Measurements from ENCODE around the gene IL2RA.

Gene IL2RA

GRCh38 chr10:6069081-6069931, 7.1 kb upstream of the IL2RA start:
- Histone ChIP-seq H3K36me3 (no peaks in the 10 kb centered on the region), H3K9me3 (ENCODE audit: severe bottlenecking) (no peaks in the 10 kb centered on the region), H3K27me3 (ENCODE audit: insufficient read depth, low read depth, severe bottlenecking) (peaks cover 18% of the 10 kb centered on the region), H3K4me3 (ENCODE audit: low read depth, low read length) (no peak overlapping the region), H3K27ac (no peak overlapping the region)
- TF ChIP-seq, protein P1, sequence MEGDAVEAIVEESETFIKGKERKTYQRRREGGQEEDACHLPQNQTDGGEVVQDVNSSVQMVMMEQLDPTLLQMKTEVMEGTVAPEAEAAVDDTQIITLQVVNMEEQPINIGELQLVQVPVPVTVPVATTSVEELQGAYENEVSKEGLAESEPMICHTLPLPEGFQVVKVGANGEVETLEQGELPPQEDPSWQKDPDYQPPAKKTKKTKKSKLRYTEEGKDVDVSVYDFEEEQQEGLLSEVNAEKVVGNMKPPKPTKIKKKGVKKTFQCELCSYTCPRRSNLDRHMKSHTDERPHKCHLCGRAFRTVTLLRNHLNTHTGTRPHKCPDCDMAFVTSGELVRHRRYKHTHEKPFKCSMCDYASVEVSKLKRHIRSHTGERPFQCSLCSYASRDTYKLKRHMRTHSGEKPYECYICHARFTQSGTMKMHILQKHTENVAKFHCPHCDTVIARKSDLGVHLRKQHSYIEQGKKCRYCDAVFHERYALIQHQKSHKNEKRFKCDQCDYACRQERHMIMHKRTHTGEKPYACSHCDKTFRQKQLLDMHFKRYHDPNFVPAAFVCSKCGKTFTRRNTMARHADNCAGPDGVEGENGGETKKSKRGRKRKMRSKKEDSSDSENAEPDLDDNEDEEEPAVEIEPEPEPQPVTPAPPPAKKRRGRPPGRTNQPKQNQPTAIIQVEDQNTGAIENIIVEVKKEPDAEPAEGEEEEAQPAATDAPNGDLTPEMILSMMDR (IDR thresholded peaks at IDR 0.05; ENCODE audit: low read depth, low read length) = no peak
- no peak for DNase-seq

GRCh38 chr10:6068422-6068821, 6.3 kb upstream of the IL2RA start:
- Histone ChIP-seq H3K27me3 (ENCODE audit: insufficient read depth, low read depth, severe bottlenecking) (peaks cover 19% of the 10 kb centered on the region), H3K4me3 (ENCODE audit: low read depth, low read length) (no peak overlapping the region), H3K27ac (no peak overlapping the region), H3K9me3 (ENCODE audit: severe bottlenecking) (no peaks in the 10 kb centered on the region), H3K36me3 (no peaks in the 10 kb centered on the region)
- no peak for DNase-seq
- TF ChIP-seq, protein P1 (IDR thresholded peaks at IDR 0.05; ENCODE audit: low read depth, low read length) = no peak

- no peaks in the 10 kb centered on the region for H3K36me3 ChIP-seq
- no peak overlapping the region for H3K27ac ChIP-seq
- H3K4me3 ChIP-seq (ENCODE audit: low read depth, low read length) = no peak overlapping the region
- TF ChIP-seq, protein P1 (IDR thresholded peaks at IDR 0.05; ENCODE audit: low read depth, low read length) = no peak
- DNase-seq = no peak
- H3K9me3 ChIP-seq (ENCODE audit: severe bottlenecking) = no peaks in the 10 kb centered on the region
- peaks cover 19% of the 10 kb centered on the region for H3K27me3 ChIP-seq (ENCODE audit: insufficient read depth, low read depth, severe bottlenecking)
Measured at GRCh38 chr10:6068006-6068405, 5.8 kb upstream of the IL2RA start.

- H3K27me3 ChIP-seq (ENCODE audit: insufficient read depth, low read depth, severe bottlenecking) = peaks cover 22% of the 10 kb centered on the region
- no peak for DNase-seq
- H3K36me3 ChIP-seq = no peaks in the 10 kb centered on the region
- TF ChIP-seq, protein P1 (IDR thresholded peaks at IDR 0.05; ENCODE audit: low read depth, low read length) = no peak
- no peak overlapping the region for H3K27ac ChIP-seq
- no peak overlapping the region for H3K4me3 ChIP-seq (ENCODE audit: low read depth, low read length)
- no peaks in the 10 kb centered on the region for H3K9me3 ChIP-seq (ENCODE audit: severe bottlenecking)
Measured at GRCh38 chr10:6067457-6067856, 5.3 kb upstream of the IL2RA start.

- Histone ChIP-seq H3K27ac (no peak overlapping the region), H3K9me3 (ENCODE audit: severe bottlenecking) (no peaks in the 10 kb centered on the region), H3K4me3 (ENCODE audit: low read depth, low read length) (no peak overlapping the region), H3K36me3 (no peaks in the 10 kb centered on the region), H3K27me3 (ENCODE audit: insufficient read depth, low read depth, severe bottlenecking) (peaks cover 19% of the 10 kb centered on the region)
- no peak for DNase-seq
- TF ChIP-seq, protein P1 (IDR thresholded peaks at IDR 0.05; ENCODE audit: low read depth, low read length) = no peak
Measured at GRCh38 chr10:6065835-6066234, 3.7 kb upstream of the IL2RA start.
